T follicular helper cell (primary cell): ENCODE data around the gene MCTS1.
"Not testable (repeated sequence)": the region's sequence is repeated elsewhere in the genome, so short reads cannot be mapped to it uniquely, and the experiment has no call there.

Experiments used
- DNase-seq: peaks from one replicate; pipeline ENCODE4 v3.0.0-alpha.2; 2020; ENCODE audit warnings: low read depth
- total RNA-seq, 2 experiments: gene quantifications; one replicate each; lab custom pipeline; 2026; lab: John Stamatoyannopoulos, UW

Gene MCTS1, protein sequence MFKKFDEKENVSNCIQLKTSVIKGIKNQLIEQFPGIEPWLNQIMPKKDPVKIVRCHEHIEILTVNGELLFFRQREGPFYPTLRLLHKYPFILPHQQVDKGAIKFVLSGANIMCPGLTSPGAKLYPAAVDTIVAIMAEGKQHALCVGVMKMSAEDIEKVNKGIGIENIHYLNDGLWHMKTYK
- 32.4 to 51.0 reads per million in 2 experiments for total RNA-seq

DNA sequence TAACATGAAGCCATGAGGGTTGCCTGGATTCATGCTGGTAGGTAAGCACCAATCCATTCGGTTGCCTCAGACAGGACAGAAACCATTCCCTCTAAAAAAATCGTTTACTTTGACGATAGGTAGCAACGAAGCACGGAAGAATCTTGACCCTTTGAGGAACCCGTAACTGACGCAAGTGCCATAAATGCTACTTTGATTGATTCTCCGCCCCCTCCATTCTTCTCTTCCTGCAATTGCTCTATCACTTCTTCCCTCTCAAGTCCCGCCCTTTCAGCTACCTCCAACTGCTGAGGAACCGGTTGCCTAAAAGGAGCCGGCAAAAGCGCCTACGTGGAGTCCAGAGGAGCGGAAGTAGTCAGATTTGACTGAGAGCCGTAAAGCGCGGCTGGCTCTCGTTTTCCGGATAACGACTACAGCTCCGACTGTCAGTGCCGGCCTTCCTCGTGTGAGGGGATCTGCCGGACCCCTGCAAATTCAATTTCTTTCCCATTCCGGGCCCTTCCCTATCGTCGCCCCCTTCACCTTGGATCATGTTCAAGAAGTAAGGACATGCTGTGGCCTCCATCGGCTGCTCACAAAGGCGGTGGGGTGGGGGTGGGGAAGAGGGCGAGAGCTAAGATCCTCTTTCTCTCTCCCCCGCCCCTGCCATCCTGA is at the start of gene MCTS1:
TSS of gene MCTS1 (plus strand) at position 395 of the 654 bp plus-strand sequence. CDS start at position 531, 136 bp downstream.
- peak; percentile 69 for DNase-seq

DNA sequence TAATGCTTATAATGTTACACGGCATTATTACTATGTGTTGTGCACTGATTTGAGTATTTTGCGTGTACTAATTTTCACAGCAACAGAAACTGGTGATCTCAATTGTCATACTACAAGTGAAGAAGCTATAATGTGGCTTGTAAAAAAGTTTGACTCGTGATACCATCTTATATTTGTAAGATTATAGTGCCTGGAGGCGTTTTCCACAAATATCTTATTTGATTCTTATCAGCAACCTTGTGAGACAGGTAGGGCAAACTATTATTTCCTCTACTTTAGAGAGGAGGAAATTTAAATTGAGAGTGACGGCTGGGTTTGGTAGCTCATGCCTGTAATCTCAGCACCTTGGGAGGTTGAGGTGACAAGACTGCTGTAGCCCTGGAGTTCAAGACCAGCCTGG is 47.6 kb upstream of the MCTS1 start:
- no peak for DNase-seq

DNA sequence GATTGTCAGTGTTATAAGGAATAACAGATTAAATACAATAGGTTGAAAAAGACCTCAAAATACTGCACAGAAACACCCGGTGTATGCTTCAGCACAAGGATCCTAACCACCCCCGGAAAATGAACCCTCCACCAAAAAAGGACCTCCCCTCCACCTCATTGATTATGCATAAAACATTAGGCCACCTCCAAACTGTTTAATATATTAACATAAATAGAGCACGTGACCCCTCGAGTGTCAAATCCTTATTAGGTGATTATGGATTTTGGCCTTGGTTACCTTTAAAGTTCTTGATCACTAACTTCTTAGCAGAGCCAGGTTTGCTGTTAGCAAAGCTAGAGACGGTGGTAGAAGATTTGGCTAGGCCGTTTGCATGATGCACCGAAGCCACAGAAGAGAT is 44.1 kb upstream of the MCTS1 start:
- DNase-seq: no peak

DNA sequence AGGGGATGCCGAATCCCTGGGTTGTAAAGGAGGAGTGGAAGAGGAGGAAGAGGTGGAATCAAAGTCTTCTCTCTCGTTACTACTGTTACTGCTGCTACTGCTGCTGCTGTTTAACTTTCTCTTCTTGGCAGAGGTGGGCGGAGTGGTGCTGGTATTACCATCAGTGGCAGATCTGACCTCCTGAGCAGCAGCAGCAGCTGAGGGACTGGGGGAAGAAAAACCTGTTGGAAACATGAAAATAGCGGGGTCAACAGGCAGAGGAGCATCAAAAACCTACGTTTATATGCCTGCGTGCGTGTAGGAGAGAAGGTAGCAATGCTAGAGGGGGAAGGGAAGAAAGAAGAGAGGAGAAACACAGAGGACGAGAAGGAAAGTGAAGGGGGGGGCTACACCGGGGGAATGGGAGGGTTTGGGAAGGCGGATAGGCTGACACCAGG is 43.5 kb upstream of the MCTS1 start:
- DNase-seq: peak; percentile 7

DNA sequence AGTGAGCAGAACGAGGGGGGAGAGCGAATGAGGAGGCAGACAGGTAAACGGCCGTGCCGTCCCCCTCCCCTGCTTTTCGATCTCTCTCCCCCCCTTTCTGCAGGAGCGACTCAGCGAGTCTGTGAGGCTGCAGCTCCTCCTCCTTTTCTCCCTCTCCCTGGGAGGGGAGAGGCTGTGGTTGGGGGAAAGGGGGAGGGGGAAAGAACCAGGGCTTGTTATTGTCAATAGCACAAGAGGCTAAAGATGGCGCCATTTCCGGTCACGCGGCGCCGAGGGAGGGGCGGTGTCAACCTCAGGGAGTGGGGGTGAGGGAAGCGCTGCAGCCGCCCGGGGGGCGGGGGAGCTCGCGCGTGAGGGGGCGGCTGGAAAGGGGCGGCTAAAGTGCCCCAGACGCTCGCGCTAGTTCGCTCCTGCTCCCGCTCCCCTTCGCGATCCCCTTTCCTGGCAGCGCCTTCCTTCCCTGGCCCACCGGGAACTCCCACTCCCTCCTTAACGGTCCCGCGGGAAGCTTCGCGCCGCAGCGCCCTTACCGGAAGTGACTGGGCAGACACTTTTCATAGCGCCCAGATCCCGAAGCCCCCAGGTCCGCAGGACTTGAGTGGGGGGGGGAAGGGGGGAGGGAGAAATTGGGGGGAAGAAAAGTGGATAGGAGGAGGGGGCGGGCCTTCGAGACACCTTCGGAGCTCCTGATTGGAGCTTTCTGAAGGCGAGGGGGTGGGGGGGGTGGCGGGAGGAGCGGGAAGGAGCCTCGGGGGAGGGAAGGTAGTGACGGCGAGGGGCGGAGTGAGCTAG is 42.9 kb upstream of the MCTS1 start, which contains the start of gene CUL4B:
TSS of gene CUL4B (minus strand) at position 121 of the 792 bp plus-strand sequence. CDS start 324 bp downstream, outside the sequence.
- peak; percentile 90 for DNase-seq

DNA sequence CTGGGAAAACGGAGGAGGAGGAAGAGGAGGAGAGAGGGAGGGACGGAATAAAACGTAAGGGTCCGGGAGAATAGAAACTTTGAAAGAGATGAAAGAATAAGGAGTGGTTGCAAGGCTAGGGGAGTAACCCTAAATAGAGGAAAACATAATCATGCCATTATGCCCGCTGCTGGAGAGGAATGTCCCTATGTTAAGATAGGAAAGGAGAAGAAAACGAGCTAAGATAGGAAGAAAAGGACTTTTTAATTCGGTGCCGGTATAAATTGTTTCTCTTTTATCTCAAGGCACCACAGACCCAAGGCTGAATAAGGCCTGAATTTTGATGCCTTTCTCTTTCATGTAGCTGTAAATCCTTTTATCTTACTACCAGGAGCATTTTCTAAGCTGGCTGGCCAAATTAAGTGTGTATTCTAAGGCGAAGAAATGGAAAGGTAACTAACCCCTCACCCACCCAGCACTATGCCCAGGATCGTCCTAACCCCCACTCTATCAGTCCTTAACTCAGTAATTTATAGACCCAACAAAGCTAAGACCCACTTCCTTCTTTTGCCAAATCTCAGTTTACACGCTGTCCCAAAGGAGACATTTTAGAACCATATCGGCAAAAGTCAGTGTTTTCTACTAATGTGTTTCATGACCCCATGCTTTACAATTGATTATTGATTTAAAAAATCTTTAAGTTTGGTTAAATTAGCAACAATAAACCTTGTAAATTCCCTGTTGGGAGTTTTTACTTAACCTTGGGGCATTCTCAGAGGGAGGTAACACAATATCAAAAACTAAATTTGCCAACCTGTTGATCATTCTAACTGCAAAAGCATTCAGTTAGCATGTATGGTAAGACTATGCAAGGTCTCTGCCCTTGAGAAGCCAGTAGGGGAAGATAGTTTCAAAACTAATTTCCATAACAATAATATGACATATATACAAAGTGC is 42.0 kb upstream of the MCTS1 start:
- no peak for DNase-seq

DNA sequence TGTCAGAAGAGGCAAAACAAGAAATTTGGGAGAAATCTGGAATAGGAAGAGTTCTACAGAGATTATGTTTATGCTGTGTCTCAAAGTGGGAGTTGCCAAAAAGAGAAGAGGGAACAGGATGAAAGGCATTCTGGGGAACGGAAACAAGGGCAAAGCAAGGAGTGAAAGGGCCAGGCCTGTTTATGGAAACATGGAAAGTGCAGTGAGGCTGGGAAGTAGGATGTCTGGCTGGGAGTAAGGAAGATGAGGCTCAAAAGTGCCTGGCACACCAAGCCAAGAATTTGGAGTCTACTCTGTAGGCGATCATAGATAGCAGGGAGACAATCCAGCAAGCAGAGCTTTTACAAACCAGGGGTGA is 41.4 kb upstream of the MCTS1 start:
- DNase-seq: no peak

DNA sequence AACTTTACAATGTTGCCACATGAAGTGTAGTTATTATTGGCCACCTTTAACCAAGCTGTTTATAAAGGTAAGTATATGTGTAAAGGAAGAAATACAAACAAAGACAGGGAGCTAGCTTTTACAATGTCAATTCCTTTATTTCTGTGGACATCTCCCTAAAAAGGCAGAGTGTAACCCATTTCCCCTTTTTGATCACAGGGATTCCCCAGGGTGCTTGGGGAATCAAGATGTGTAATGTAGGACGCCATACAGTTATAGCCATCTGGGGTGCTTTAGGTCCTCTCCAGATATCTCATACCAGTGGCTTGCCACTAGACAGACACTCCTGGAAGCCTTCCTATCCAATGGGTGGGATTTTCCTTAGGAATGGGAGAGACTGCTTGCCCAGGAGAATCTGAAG is 39.0 kb upstream of the MCTS1 start:
- no peak for DNase-seq

DNA sequence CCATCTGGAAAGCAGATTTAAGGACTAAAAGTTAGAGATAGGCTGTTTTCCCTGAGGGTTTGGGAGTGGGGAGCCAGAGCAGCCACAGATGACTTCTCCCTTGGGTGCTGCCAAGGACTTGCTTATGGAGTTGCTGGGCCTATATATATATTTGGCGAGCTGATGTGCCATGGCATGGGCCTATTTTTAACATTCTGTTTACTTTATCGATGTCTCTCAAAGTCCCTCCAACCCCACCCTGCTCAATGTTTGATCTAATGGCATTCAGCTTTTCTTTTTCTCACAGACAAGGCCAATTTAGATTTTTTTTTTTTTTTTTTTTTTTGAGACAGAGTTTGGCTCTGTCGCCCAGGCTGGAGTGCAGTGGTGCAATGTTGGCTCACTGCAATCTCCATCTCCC is 37.1 kb upstream of the MCTS1 start:
- DNase-seq: no peak

DNA sequence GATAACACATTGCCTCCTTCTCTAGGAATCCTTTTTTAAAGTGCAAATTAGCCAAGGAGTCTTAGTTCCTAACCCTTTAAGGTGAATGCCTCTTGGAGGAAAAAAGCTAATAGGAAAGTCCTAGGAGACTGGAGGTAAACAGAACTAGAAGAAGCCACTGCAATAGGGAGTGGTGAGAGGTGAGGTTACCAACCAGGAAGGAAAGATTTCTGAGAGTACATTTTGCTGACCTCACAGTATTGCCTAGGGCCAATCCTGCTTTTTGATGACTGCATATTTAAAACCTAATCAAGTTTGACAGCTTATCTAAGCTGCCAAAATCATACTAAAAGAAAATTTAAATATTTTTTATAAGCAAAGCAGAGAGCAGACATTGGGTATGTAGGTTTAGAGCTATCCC is 35.9 kb upstream of the MCTS1 start:
- no peak for DNase-seq

DNA sequence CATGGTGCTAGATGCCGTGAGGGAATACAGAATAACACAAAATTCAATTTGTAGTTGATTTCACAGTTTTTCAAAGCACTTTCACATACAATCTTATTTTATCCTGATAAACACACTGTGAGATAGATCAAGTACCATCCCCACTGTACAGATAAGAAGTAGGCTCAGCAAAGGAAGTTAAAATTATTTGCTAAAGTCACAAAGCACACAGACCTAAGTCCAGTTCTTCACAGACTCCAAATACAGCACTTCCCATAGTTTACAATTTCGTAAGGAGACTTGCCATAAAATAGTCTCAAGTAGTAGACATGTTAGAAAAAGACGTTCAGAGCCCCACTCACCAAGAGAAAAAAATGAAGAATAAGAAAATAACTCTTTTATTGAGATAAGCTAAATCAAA is 35.3 kb upstream of the MCTS1 start:
- no peak for DNase-seq

DNA sequence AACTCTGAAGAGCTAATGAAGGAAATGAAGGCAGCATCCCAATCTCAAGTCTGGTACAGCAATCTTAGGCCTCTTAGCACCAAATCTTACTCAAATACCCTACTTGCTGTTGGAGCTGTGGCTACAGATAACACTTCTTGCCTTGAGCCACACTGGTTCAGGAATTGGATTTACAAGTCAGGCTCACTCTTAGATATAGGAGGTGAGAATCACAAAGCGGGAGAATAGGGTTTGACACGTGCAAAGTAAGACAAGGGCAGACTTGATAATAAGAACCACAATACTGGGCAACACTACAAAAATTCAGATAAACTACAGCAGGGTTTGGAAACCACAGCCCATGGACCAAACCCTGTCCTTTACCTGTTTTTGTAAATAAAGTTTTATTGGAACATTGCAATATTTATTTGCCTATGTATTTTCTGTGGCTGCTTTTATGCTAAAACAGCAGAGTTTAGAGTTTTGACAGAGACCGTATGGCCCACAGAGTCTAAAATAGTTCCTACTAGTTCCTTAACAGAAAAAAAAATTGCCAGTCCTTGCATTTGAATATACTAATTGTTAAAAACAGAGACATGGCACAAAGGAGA is 33.8 kb upstream of the MCTS1 start:
- DNase-seq: no peak

DNA sequence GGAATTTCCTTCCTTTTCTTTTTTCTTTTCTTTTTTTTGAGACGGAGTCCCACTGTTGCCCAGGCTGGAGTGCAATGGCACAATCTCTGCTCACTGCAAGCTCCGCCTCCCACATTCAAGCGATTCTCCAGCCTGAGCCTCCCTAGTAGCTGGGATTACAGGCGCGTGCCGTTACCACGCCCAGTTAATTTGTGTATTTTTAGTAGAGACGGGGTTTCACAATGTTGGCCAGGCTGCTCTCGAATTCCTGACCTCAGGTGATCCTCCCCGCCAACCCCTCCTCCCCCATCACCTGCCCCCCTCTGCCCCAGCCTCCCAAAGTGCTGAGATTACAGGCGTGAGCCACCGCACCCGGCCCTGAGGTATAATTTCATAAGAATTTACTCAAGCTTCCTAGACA is 30.1 kb upstream of the MCTS1 start:
- not testable (repeated sequence) for DNase-seq

DNA sequence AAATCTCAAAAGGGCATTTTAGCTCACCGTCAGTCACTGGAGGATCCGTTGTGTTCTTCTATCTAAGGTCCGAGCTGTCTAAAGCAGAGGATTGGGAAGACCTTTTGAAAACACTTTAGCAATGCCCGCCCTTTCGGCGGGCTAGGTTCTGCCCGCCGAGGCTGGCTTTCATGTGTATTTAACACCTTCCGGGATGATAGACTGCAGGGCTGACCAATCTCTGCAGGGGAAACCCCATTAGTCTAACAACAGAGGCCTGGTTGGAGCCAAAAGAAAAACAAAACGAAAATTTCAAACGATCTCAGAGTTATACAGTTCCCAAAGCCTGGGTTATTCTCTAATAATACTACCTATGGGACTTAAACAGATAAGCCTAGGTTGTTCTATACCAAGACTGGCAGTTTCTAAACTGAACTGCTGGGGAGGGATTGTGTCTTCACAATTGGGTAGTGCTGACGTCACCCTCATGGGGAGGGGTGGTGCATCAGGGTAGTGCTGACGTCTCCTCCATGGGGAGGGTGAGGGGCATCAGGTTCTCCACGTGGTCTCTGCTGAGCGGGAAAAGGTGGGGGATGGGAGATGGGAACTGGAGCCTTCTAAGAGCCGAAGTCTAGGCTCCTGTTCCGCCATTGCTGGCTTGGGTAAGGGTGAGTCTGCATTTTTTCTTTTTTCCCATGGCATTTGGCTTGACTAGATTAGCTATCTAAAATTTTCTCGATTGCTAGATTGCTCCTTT is 28.4 kb upstream of the MCTS1 start:
- DNase-seq: no peak

DNA sequence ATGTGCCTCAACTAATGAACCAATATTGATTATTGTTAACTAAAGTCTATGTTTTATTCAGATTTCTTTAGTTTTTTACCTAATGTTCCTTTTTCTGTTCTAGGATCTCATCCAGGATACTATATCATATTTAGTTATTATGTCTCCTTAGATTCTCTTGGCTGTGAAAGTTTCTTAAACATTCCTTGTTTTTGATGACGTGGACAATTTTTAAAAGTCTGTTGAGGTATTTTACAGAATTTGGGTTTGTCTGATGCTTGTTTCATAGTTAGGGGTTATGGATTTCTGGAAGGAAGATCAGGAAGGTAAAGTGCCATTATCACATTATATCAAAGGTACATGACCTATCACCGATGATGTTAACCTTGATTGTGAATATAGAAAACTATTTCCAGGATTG is 18.2 kb upstream of the MCTS1 start:
- DNase-seq: no peak

DNA sequence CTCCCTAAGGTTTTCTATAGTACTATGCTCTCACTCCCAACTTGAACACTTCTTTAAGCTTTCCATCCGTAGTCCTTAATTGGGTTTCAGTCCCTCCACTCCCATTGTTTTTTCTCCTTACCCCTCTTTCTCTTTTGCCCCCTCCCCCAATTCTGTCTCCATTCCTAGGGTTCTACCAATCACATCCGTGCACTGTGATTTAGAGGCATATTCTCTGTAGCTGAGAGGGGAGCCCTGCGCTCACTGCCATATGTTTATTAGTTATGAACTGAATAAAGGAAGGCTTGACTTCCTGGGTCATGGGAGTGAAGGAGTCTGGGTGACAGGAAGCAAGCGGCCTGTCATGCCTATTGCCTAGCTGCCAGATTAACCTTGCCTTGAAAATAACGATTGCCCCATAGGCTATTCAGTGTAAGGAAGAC is 471 bp downstream of the MCTS1 start:
- DNase-seq: peak; percentile 9

DNA sequence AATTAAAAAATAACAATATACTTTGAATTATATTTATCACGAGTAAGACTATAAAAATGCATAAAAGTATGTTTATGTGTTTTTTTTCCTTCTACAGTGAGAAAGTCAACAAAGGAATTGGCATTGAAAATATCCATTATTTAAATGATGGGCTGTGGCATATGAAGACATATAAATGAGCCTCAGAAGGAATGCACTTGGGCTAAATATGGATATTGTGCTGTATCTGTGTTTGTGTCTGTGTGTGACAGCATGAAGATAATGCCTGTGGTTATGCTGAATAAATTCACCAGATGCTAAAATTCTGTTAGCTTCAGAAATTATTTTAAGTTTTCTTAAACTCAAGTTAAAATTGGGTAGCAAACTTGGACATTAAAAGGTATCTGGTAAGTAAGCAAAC is 8.2 kb downstream of the MCTS1 start:
- no peak for DNase-seq

DNA sequence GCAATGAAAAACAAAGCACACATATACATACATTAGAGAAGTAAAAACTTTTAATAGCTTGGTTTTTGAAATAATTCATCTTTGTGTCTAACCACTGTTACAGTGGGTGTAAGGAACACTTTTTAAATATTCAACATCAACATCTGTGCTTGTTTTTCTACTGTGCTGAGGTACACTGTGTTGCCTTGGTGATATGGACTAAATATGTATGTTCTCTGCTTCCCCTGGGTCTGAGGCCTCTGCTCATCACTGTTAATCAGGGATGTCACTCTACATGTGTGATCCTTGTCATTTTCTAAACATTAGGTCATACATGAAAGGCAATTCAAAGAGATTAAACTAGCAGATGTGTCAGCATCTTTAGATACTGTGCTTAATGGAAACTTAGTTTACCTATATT is 10.9 kb downstream of the MCTS1 start:
- DNase-seq: no peak

DNA sequence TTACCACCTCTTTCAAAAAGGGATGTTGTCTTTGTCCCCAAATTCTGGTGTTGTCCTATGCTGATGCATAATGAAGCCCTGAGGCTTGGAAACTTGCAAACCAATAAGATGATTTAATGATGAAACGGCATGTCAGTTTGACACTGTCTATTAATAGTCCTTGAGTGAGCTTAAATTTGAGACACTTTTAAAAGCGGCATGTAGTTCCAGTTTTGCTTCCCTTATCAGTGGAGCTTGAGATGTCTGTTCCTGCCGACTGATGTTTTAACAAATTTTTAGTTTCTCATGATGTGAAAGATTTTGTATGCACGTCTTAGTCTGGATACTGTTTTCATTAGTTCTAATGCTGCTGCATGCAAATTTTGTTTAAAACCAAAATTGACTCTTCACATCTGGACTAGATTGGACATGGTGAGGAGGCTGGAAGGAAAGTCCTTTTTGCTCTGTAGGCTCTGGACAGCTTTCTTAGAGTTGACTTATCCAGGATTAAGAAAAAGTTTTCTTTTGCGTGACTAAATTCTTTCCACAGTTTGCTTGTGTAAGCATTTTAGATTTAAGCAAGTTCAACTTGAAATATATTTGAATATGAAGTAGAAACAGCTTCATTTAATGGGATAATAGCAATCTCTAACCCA is 14.2 kb downstream of the MCTS1 start:
- DNase-seq: no peak

DNA sequence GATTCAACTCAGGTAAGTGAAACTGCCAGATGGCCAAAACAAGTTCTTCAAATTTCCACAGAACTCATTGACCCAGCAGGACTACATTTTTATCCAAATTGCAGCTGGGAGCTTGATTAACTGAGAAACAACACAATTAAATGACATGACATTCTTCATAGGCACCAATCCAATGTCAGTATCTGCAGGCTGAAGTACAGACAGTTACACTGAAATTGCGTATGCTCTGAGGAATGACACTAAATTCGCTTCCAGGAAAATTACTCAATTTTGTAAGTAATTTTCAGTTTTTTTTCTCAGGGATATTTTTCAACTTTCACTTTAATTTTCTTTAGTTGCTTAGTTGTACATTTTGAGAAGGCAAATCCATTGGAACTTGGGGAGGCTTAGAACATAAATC is 21.5 kb downstream of the MCTS1 start:
- DNase-seq: no peak
